GM19455 (cell line): ENCODE measurements around the gene HSPB9.

ENCODE experiments used
- ATAC-seq: cut with Tn5 transposase; IDR thresholded peaks from one replicate; pipeline ENCODE4 v1.9.1; 2021; ENCODE audit not compliant: unreplicated experiment

Gene HSPB9

GRCh38 chr17:42122371-42123303 lies at the start of gene HSPB9:
Gene HSPB9, plus strand, starts transcription at chr17:42122804. Its CDS starts 47 bp downstream, at chr17:42122851.
- no peak for ATAC-seq

- ATAC-seq: no peak
Observed at GRCh38 chr17:42075789-42076188, 46.8 kb upstream of the HSPB9 start.

GRCh38 chr17:42076797-42077559 lies 45.6 kb upstream of the HSPB9 start:
- no peak for ATAC-seq

- no peak for ATAC-seq
Observed at GRCh38 chr17:42077755-42078154, 44.8 kb upstream of the HSPB9 start.

GRCh38 chr17:42078396-42079043 lies 44.1 kb upstream of the HSPB9 start:
- ATAC-seq: no peak

GRCh38 chr17:42079541-42079940 lies 43.1 kb upstream of the HSPB9 start:
- ATAC-seq: no peak

- ATAC-seq: no peak
Observed at GRCh38 chr17:42081516-42082129, 41.0 kb upstream of the HSPB9 start.

- ATAC-seq: no peak
Observed at GRCh38 chr17:42087042-42087701, 35.4 kb upstream of the HSPB9 start.

GRCh38 chr17:42087736-42088705 lies 34.6 kb upstream of the HSPB9 start:
- no peak for ATAC-seq

GRCh38 chr17:42088736-42089135 lies 33.9 kb upstream of the HSPB9 start:
- no peak for ATAC-seq

- no peak for ATAC-seq
Observed at GRCh38 chr17:42090964-42091790, 31.4 kb upstream of the HSPB9 start.

- ATAC-seq: no peak
Observed at GRCh38 chr17:42092939-42093338, 29.7 kb upstream of the HSPB9 start.

GRCh38 chr17:42094375-42095069 lies 28.1 kb upstream of the HSPB9 start:
- ATAC-seq: no peak

GRCh38 chr17:42096360-42097111 lies 26.1 kb upstream of the HSPB9 start:
- no peak for ATAC-seq

GRCh38 chr17:42097691-42098631 lies 24.6 kb upstream of the HSPB9 start, which contains the start of gene ZNF385C:
Gene ZNF385C, minus strand, starts transcription at chr17:42098473. Its CDS starts 35,417 bp downstream, at chr17:42063056.
- ATAC-seq: no peak
